NCI-H146 (cell line): ENCODE data around the gene SEPTIN2.
A peak's percentile ranks its signal among the peaks of the same experiment; 100 is the strongest.
"Not testable (repeated sequence)": the region's sequence is repeated elsewhere in the genome, so short reads cannot be mapped to it uniquely, and the experiment has no call there.

Source experiments
- DNase-seq: peaks from one replicate; lab custom pipeline; 2025; lab: John Stamatoyannopoulos, UW

The SEPTIN2 gene

DNA sequence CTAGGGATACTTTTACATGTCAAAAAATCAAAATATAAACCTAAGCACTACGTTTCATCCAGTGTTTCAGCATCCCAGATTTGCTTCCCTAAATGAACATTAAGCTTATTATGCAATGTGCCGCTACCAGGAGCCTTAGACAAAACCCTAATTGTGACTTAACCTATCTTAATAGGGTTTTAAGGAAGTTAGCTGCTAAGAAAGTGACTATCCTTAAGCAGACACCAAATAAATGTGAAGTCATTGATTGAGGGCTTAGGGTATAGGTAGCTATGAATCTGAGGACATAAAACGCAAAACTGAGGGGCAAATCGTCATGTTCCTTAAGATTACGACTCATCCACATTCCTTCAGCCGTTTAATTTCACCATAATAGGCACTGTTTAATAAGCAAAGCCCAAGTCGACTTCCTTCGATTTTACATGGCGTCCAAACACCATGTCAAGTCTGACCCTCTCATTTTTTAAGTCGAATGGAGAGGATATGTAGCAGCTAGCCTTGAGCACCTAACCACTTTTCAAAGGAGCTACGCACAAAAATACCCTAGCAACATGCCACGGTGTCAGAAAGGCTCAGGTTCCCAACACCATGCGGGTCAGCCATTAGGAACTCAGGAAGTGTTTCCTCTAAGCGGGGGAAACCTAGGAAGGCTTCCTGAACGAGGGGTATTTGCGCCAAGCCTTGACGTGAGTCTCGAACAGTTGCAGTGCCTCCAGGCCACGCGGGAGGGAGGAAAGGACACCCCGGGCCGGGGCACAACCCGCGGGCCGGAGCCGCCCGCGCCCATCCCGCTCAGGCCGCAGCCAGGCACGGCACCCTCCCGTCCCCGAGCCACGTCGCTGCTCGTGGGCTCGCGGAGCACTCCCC lies 1.3 kb upstream of the SEPTIN2 start:
- peak; percentile 54 for DNase-seq

DNA sequence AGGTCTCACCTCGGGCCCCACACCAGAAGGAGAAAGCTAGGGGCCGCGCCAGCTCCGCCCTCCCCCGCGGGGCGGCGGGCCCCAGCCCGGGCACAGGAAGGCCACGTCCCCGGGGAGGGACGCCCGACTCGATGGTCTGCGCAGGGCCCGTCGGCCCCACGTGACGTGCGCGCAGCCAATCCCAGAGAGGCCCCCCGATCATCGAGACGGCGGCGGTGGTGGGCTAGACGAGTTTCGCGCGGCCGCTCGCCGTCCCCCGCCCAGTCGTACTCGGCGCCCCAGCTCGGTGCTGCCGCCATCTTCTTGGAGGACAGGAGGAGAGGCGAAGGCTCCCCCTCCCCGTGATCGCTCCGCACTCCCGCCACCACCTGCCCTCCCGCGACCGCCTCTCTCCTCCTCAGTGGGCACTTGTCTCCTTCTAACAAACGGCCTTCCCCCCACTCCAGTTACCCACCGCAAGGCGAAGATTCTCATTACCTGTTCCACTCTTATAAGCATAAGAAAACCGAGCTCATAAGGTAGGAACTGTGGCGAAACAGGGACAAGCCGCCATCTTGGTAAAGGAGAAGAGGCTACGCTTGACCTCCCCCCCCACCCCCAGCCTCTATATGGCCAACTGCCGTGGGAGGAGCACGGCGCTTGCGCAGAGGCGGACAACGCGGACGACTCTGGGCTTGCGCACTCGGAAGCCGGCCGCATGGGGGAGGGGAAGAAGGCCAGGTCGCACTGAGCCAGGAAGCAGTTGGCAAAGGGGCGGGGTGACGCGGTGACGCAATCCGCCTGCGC lies 439 bp upstream of the SEPTIN2 start, which contains the start of gene HDLBP:
Gene HDLBP (minus strand): TSS at position 580 of the 786 bp plus-strand sequence. CDS start 48,803 bp downstream, outside the sequence.
- DNase-seq, result peak; percentile 97

DNA sequence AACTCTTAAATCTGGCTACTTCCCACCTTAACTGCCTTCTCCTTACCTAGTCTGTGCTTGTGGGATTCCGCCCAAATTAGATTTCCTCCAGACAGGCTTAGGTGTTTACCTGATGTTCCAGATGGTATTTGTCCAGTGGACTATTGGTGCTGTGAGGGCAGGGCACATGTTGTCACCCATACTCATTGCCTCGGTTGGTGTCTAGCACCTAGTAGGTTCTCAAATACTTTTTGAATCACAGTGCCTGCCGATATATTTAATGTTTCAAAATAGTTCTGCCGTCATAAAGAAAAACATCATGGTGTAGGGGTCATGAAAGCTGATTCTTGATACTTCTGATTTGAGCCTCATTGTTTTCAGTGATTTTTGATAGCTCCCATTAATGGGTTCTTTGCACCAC lies 1.1 kb downstream of the SEPTIN2 start:
- DNase-seq, result no peak

DNA sequence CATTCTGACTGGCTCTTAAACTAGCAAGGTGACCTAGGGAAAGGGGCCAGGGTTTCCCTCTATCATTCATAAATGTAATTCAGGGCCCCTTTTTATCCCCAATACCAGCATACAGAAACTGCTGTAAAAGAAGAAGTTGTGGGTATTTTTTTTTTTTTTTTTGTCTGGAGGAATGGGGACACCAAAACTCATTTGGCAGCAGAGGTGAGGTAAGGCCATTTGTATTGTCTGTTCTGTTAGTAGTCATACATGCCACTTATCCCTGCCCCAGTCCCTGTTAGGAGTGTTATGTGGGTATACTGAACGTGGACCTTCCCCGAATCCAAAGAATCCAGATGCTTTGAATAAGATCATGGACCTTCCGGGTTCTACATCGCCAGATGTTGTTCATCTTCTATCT lies 1.7 kb downstream of the SEPTIN2 start:
- DNase-seq, result no peak

DNA sequence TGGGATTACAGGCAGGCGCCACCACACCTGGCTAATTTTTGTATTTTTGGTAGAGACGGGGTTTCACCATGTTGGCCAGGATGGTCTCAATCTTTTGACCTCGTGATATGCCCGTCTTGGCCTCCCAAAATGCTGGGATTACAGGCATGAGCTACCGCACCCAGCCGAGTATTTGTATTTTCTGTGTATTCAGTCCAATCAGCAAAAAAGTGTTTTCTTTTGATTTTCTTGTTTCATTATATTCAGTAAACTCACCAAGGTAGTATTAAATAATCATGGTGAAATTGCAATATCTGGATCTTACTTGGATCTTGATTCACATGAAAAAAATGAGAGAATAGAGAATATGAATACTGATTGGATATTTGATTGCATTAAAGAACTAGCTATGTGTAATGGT lies 3.1 kb downstream of the SEPTIN2 start:
- not testable (repeated sequence) for DNase-seq

DNA sequence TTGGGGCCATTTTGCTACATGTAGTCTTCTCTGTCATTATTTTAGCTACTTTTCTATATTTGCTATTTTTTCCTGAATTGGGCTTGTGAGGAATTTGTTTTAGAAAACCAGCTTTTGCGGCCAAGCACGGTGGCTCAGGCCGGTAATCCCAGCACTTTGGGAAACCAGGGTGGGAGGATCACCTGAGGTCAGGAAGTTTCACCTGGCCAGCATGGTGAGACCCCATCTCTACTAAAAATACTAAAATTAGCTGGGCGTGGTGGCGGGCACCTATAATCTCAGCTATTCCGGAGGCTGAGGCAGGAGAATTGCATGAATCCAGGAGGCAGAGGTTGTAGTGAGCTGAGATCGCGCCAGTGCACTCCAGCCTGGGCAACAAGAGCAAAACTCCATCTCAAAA lies 4.7 kb downstream of the SEPTIN2 start:
- DNase-seq, result no peak

DNA sequence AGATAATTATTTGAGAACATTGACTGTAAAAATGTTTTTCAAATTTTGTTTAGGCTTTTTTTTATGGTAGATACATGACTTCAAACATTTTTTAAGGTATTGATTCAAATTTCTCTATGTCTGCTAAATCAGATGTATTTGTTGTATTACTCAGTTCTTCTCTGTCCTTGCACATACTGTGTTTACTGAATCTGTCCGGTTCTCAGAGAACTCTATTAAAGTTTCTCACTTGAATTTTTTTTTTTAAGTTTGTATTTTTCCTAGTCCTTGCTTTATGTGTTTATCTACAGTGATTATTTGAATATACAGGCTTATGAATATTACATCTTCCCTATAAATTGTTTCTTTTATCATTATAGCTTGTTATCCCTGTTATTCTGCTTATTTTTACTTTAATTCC lies 5.3 kb downstream of the SEPTIN2 start:
- no peak for DNase-seq

DNA sequence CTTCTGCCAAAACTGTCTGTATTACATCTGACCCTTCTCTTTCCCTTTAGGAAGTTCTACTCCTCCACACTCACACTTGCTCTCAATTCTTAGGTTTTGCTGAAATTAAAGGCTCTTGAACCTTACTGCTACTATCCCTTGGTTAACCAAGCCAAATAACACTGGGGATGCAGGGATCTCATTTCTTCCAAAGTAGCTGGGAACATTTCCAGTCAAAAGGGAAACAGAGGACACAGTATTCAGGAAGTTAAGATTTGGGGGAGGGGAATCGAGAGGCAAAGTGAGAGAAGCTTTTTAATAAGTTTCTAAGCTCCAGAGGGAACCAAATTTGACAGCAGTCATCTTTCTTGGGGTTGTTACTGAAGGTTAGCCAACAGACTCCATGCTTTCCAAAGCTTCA lies 6.2 kb downstream of the SEPTIN2 start:
- DNase-seq, result no peak

DNA sequence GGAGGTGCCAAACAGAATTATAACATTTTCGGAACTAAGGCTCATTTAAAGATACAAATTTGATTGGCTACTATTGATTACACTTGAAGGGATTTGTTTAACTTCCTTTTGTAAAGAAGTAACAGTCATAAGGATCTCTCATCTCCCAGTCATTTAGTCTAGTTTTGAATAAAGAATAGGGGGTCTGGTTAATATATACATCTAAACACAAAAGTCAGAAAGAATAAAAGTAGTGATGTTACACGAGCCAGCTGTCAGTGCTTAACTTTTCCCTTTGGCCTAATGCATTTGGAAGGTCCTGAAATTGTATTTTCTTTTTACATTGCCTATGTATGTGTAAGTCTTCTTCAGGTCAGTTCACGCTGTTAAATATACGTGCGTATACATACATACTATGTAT lies 8.1 kb downstream of the SEPTIN2 start:
- no peak for DNase-seq

DNA sequence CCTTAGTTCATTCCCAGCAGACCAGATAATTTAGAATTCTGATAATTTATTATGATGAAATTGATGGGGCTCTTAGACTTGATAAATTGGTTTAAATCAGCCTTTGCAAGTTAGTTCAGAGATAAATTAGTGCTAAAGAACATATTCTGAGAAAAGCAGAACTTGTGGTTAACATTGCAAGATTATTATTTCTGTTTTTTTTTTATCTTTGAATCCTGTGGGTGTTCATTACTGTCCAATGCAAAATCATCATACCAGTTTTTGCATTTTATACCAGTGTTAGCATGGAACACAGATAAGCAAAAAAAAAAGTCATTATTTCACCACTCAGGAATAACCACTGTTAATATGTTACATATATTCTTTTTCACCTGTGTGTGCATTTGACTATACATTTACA lies 9.1 kb downstream of the SEPTIN2 start:
- DNase-seq, result no peak

DNA sequence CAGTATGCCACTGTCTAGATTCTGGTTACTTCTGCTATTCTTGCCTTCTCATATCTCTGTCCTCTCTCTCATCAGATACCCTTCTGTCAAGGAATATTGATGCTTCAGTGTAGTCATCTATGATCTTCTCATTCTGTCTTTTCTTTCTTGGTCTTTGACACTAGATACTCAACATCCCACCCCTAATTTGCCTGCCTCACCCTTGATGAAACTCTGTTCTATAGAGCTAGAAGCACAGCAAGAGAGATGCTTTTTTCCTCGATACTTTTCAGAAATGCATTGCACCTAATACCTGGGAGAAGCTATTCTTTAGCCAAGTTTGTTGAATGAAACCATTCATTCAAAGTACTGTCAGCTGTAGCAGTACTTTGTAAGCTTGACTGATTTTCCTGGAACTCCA lies 9.5 kb downstream of the SEPTIN2 start:
- DNase-seq, result no peak

DNA sequence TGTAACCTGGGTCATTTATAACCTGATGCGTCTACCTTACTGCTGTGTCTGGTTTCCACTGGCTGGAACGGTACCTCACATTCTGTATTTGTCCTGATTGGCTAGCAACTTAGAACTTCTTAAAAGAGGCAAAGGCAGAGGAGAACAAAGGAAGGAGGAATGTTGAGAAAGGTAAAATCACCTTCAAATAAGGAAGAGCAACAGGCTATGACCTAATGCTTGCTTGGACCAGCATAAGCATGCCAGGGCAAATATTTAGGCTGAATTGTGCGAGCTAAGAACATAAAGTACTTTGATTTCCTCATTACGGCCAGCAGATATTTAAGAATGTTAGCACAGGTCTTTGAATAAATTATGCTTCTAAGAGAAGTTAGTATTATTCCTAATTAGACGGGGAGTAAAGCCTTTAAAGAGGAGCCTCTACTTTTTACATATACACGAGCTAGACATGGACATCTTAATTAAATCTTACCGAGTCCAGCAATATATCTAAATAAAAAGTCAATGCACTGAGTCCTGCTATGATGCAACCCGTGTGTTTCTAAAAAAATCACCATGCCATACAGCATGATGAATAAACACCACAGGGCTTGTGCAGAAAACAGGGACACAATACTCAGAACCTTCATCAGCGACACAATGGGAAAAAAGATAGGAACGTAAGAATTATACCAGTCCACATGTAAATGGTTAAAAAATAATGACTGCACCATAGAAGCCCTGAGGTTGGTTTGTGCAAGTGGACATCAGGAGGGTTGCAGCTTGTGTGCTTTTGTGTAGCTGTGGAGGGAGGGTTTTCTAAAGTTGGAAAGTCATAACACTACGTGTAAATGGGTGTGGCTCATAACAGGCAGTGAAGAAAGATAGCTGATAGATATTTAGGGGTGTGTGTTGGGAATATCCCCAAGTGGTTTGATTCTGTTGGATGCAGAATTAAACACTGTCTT lies 14.2 kb downstream of the SEPTIN2 start:
- DNase-seq, result no peak

DNA sequence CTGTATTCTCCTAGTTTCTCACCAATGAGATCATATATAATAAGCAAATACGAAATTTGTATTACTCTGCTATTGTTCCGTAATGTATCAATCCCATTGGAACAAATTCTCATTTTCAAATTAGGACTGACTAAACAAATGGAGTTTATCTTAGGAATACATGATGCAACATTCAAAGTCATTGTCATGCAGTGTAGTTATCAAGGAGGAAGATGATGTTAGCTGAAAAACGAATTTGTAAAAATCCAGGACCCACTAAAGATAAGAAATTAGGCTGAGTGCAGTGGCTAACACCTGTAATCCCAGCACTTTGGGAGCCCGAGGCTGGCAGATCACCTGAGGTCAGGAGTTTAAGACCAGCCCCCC lies 14.9 kb downstream of the SEPTIN2 start:
- no peak for DNase-seq

DNA sequence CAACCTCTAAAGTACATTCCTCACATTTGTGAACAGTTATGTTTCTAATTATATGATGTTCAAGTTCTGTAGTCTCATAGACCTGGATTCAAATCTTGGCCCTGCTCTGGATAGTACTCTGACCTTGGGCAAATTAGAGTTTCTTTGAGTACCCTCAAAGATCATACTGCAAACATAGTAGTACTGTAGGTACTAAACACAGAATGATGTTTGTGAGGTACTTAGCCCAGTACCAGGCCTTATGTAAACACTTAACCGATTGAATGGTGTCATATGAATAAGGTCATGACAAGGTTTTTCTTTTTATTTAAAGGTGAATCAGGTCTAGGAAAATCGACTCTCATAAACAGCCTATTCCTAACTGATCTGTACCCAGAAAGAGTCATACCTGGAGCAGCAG lies 19.1 kb downstream of the SEPTIN2 start:
- DNase-seq, result no peak

DNA sequence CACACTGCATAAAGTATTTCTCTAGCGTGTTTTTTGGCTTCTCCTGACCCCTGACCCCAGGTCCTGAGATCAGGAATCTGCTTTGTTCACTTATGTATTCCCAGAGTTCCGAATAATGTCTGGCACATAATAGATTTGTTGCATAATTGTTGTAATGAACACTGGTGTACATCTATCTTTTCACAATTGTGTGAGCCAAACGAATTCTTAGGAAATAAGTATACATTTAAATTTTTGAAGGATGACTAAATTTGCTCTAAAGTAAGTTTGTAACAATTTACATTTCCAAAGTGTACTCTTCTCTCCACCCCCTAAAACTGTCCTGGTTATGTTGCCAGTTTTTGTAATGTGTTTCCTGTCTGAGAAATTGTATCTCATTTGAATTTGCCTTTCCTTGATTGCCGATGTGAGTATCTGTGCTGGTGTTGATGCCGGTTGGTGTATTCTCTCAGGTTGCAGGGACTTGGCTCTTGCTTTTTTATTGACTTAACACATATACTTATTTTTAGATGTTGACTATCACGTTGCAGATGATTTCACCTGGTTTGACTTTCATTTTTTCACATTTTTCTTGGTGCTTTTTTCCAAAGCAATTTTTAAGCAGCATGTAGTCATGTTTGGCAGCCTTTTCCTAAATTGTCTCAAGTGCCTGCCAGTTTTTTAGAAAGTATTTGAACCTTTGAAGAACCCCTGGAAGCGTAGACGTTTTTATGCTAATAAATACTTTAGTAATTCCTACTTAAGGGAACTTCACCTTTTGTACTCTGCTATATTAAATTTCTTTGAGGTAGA lies 24.3 kb downstream of the SEPTIN2 start:
- DNase-seq, result no peak

DNA sequence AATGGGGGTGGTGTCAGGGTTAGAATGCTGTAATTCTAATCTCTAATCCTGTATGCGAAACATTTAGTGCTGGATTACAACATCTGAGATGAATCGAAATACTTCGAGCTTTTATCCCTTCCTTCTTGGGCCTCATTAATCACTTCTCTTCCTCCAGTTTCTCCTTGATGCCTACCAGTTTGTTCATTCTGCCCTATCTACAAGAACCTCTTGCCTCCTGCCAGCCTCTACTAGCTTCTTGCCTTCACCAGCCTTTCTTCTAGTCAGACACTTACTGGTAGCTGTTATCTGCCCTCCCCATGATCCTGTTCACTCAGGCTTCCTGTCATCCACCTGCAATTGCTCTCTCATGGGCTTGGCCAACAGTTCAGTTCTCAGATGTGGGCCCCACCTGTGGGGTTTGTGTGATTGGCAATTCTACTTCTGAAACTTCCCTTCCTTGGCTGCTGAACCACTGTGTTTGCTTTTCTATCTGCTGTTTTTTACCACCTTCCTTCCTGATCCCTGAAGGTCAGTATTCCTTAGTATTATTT lies 25.0 kb downstream of the SEPTIN2 start:
- DNase-seq, result no peak

DNA sequence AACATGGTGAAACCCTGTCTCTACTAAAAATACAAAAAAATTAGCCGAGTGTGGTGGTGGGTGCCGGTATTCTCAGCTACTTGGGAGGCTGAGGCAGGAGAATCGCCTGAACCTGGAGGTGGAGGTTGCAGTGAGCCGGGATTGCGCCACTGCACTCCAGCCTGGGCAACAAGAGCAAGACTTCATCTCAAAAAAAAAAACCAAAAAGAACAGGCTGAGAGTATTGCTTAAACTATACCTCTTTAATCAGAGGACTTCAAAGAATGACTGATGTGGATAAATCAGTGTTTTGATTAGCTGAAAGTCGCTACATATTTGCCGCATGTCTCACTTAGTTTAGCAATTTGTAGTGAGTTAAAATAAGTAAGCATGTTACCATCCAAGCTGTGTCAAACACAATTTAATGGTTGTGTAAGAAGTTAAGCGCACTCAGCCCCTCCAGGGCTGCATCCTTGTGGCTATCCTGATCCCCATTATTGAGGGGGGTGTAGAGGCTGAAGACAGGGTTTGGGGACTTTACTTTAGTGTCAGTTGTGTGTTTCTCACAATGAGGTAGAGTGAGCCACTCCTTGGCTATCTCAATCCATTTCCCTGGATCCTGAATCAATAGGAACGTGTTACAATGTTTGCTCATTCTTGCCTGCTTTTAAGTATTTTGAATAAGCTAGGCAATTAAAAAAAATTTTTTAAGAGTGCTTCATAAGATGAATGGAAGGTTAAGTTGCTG lies 29.4 kb downstream of the SEPTIN2 start:
- DNase-seq, result no peak

DNA sequence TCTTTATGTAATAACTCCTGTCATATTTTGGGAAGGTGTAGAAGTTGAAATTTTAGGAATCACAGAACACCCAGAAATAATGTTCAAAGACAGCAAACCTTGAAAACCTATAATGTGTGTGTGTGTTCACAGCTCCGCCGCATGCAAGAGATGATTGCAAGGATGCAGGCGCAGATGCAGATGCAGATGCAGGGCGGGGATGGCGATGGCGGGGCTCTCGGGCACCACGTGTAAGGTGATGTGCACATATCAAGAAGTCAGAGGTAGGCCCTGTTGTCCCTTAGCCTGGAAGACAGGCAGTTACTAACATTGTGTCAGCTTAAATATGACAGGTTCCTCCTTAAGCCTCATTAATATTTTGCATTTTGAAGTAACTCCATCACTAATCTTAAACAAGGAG lies 34.2 kb downstream of the SEPTIN2 start:
- DNase-seq, result no peak

DNA sequence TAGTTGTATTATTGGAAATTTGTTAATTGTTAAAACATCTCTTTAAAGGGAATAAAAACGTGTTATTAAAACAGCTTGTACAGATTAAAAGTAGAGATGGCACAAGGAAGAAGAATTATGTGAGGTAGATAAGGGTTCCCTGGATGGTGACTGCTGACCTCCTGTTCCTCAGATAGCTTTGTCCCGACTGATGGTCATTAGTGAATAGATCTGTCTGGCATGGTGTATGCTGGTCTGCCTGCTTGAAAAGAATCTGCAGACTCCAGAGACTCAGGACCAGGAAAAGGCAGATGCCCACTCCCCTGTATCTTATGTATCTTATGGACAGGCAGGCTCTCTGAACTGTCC lies 34.8 kb downstream of the SEPTIN2 start:
- no peak for DNase-seq

DNA sequence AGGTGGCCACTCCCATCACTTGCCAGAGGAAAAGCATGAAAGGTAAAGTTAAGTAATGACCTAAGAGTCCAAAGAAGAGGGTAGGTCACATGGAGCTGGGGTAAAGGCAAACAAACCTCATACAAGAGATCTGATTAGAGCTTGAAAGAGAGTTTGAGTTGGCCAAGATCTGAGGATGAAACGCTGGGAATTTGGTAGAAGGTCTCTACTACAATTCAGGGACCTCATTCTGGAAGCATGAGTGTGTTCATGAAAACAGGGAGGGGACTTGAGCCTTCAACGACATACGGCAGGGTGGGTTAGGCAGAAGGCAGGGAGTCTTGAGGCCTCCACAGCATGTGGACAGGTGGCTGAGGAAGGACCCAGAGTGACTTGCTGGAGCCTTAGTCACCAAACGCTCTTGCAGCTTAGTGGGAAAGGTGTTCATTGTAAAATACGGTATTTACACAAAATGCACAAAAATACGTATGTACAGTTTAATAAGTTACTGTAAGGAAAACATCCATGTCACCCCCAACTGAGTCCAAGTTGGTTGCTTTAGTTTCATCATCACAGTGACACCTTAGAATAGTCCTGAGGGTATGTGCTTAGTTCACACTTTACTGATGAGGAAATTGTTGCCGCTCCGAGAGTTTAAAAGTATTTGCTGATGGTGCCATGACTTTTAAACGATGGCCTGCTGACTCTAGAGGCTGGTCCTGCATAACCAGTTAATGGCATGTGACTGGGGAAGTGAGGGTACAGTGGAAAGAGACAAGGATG lies 35.3 kb downstream of the SEPTIN2 start:
- no peak for DNase-seq
